Body of pancreas (tissue), 4 donors: Measurements from ENCODE around the gene FMOD. TPM values are rescaled to one million over a fixed set of nuclear protein-coding genes. Genes with fewer than 3 reads are reported as not detected.
A peak's percentile ranks its signal among the peaks of the same experiment; 100 is the strongest.

Experiments
- ATAC-seq: fragments of 150-250 bp; one replicate; pipeline ENCODE4 v1.9.1; 2016
- DNase-seq, 4 donors: peaks; one replicate each; pipeline ENCODE4 v3.0.0-alpha.2; 2019
- H3K27ac ChIP-seq, 4 donors: fragments of 200-600 bp; sonication (generic); 1 replicate in 3 of 4; 2 replicates in 1 of 4; pipeline versions ENCODE4 v1.5.1 to v1.6.1; 2016 to 2019; ENCODE audit warnings: mild to moderate bottlenecking in 1 of 4, mixed read lengths in 1 of 4, moderate library complexity in 1 of 4
- H3K27me3 ChIP-seq, 2 donors: fragments of 200-600 bp; sonication (generic); one replicate each; pipeline ENCODE4 v1.6.0; 2016; ENCODE audit warnings: mild to moderate bottlenecking in 1 of 2
- H3K36me3 ChIP-seq, 2 donors: fragments of 200-600 bp; sonication (generic); replicated peaks in 1 of 2; 2 replicates each; pipeline ENCODE4 v1.5.1; 2016; ENCODE audit warnings: low read depth in 2 of 2; ENCODE audit not compliant: insufficient read depth in 1 of 2
- H3K4me1 ChIP-seq: fragments of 200-600 bp; sonication (generic); one replicate; pipeline ENCODE4 v1.6.0; 2016
- H3K4me3 ChIP-seq, 2 donors: fragments of 200-600 bp; sonication (generic); 1 replicate in 1 of 2; 2 replicates in 1 of 2; pipeline ENCODE4 v1.5.1; 2016 to 2019
- H3K9me3 ChIP-seq, 3 donors: fragments of 200-600 bp; sonication (generic); 1 replicate in 2 of 3; 2 replicates in 1 of 3; pipeline ENCODE4 v1.5.1; 2016
- POLR2A ChIP-seq, 3 donors: fragments of 450-650 bp; IDR thresholded peaks; one replicate each; pipeline ENCODE4 v1.6.1; 2016; ENCODE audit warnings: antibody characterized with exemption in 3 of 3, mild to moderate bottlenecking in 2 of 3
- WGBS, 2 donors: methylation state at CpG; one replicate each; pipeline ENCODE4 v1.1.5; 2017; 5-methylcytosine and 5-hydroxymethylcytosine counted together
- intact Hi-C: fragments of 100-400 bp; cut with DNase I; formaldehyde crosslinking; loops from one replicate; pipeline ENCODE4 v1.15.1; 2023
- small RNA-seq: library from RNA; depleted of rRNA; stranded (forward); fragments of <200 nt; gene quantifications from one replicate; pipeline ENCODE3, GENCODE V24; 2016
- total RNA-seq, 2 donors: library from RNA; depleted of rRNA; stranded (reverse); fragments of >200 nt; gene quantifications; one replicate each; pipeline ENCODE4 v1.1.0, GENCODE V29; 2016
- TF ChIP-seq, protein P1 (sequence below), 7 experiments: fragments of 450-650 bp in 4 of 7; fragments of 200-600 bp in 3 of 7; sonication (generic) in 3 of 7; IDR thresholded peaks; one replicate each; pipeline ENCODE4 v1.5.1; 2016 to 2019; ENCODE audit warnings: antibody characterized with exemption in 7 of 7

The FMOD gene
- total RNA-seq, 2 donors from 2014 or later = 14.2 to 18.7 TPM

GRCh38 chr1:203291201-203292096, 59.5 kb downstream of the FMOD start:
- Histone ChIP-seq H3K9me3 (no peaks in the 10 kb centered on the region), H3K4me1 (peaks cover 56% of the 10 kb centered on the region), H3K4me3 (no peak overlapping the region), H3K36me3 (no peaks in the 10 kb centered on the region), H3K27me3 (no peaks in the 10 kb centered on the region), H3K27ac (peak overlapping the region; percentile 96 to 98 (median 97))
- ATAC-seq = peak; percentile 25
- DNase-seq = peak in 3 of 4 donors; percentile 64 to 67 (median 65)
- 44 to 48% methylated on average over 16 to 17 of the region's 17 CpGs for WGBS, 2 donors
- intact Hi-C loops = no loop called here
- TF ChIP-seq, protein P1, sequence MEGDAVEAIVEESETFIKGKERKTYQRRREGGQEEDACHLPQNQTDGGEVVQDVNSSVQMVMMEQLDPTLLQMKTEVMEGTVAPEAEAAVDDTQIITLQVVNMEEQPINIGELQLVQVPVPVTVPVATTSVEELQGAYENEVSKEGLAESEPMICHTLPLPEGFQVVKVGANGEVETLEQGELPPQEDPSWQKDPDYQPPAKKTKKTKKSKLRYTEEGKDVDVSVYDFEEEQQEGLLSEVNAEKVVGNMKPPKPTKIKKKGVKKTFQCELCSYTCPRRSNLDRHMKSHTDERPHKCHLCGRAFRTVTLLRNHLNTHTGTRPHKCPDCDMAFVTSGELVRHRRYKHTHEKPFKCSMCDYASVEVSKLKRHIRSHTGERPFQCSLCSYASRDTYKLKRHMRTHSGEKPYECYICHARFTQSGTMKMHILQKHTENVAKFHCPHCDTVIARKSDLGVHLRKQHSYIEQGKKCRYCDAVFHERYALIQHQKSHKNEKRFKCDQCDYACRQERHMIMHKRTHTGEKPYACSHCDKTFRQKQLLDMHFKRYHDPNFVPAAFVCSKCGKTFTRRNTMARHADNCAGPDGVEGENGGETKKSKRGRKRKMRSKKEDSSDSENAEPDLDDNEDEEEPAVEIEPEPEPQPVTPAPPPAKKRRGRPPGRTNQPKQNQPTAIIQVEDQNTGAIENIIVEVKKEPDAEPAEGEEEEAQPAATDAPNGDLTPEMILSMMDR (IDR thresholded peaks at IDR 0.05) = no peak
- no peak for TF ChIP-seq POLR2A (IDR thresholded peaks at IDR 0.05)

Small RNAs within 50 kb of the gene (small RNA-seq; reads per million reads assigned to genes)
- gene AL359837.1 = not detected
- not detected for gene RNU6-487P

Other genes starting within 250 kb of the FMOD start
- 10 to 100 TPM; 16.1 to 21.1 TPM for gene ADORA1, start 223.4 kb downstream of the FMOD start, total RNA-seq
- gene MYBPH, start 175.3 kb downstream of the FMOD start, total RNA-seq = not detected
- 1 to 10 TPM; 5.4 to 8.2 TPM for gene CHI3L1, start 164.4 kb downstream of the FMOD start, total RNA-seq
- under 1 TPM in 1 of 2 donors, not detected in 1; 0.26 TPM for gene CHIT1, start 121.4 kb downstream of the FMOD start, total RNA-seq
- gene BTG2, start 45.6 kb downstream of the FMOD start, total RNA-seq = 100 to 1,000 TPM; 122 to 160 TPM
- 10 to 100 TPM; 14.8 to 28.0 TPM for gene PRELP, start 124.7 kb upstream of the FMOD start, total RNA-seq
- gene OPTC, start 143.0 kb upstream of the FMOD start, total RNA-seq = not detected